GM23338 (cell line): ENCODE data around the gene GRIN3A.
A peak's percentile ranks its signal among the peaks of the same experiment; 100 is the strongest.

Experiments
- CREB1 ChIP-seq: fragments of 250-450 bp; sonication (Bioruptor Pico); IDR thresholded peaks from 2 replicates; pipeline ENCODE4 v1.5.0; 2020; ENCODE audit warnings: low read depth, mild to moderate bottlenecking, moderate library complexity
- EZH2 ChIP-seq: fragments of 200-600 bp; sonication (generic); IDR thresholded peaks from one replicate; pipeline ENCODE4 v1.8.0; 2017; ENCODE audit warnings: antibody characterized with exemption, mild to moderate bottlenecking, low read depth; ENCODE audit not compliant: unreplicated experiment
- EZH2phosphoT487 ChIP-seq: fragments of 200-600 bp; sonication (generic); IDR thresholded peaks from one replicate; pipeline ENCODE4 v1.8.1; 2018; ENCODE audit warnings: antibody characterized with exemption; ENCODE audit not compliant: unreplicated experiment
- JUNB ChIP-seq: IDR thresholded peaks from one replicate; pipeline ENCODE4 v1.6.1; 2016; ENCODE audit warnings: antibody characterized with exemption; ENCODE audit not compliant: unreplicated experiment
- NANOG ChIP-seq: IDR thresholded peaks from 2 replicates; pipeline ENCODE4 v1.6.1; 2016; ENCODE audit warnings: antibody characterized with exemption, borderline replicate concordance
- POLR2AphosphoS5 ChIP-seq: IDR thresholded peaks from 2 replicates; pipeline ENCODE4 v1.6.1; 2016; ENCODE audit warnings: antibody characterized with exemption, low read depth
- STAT1 ChIP-seq: IDR thresholded peaks from one replicate; pipeline ENCODE4 v1.6.1; 2016; ENCODE audit warnings: antibody characterized with exemption; ENCODE audit not compliant: unreplicated experiment
- ZNF114 ChIP-seq: fragments of 250-450 bp; sonication (Bioruptor Pico); IDR thresholded peaks from 2 replicates; pipeline ENCODE4 v1.5.0; 2020; ENCODE audit warnings: mild to moderate bottlenecking, moderate library complexity
- ZNF331 ChIP-seq: fragments of 250-450 bp; sonication (Bioruptor Pico); IDR thresholded peaks from 2 replicates; pipeline ENCODE4 v1.5.0; 2020; ENCODE audit warnings: low read depth, mild to moderate bottlenecking, moderate library complexity
- TF ChIP-seq, protein P1 (sequence below): IDR thresholded peaks from one replicate; pipeline ENCODE4 v1.6.1; 2018; ENCODE audit warnings: antibody characterized with exemption; ENCODE audit not compliant: unreplicated experiment
- TF ChIP-seq, protein P2 (sequence below), 2 experiments: fragments of 200-600 bp in 1 of 2; sonication (generic) in 1 of 2; conservative IDR thresholded peaks; 2 replicates each; pipeline versions ENCODE4 v1.5.1 to v1.6.1; 2016 to 2017; ENCODE audit warnings: antibody characterized with exemption in 2 of 2, low read depth in 2 of 2, mild to moderate bottlenecking in 2 of 2, moderate library complexity in 1 of 2
- TF ChIP-seq, protein P3 (sequence below): IDR thresholded peaks from 2 replicates; pipeline ENCODE4 v1.6.1; 2016; ENCODE audit warnings: antibody characterized with exemption
- TF ChIP-seq, protein P4 (sequence below): fragments of 250-450 bp; sonication (Bioruptor Pico); IDR thresholded peaks from 2 replicates; pipeline ENCODE4 v1.5.0; 2020; ENCODE audit warnings: mild to moderate bottlenecking, moderate library complexity

DNA sequence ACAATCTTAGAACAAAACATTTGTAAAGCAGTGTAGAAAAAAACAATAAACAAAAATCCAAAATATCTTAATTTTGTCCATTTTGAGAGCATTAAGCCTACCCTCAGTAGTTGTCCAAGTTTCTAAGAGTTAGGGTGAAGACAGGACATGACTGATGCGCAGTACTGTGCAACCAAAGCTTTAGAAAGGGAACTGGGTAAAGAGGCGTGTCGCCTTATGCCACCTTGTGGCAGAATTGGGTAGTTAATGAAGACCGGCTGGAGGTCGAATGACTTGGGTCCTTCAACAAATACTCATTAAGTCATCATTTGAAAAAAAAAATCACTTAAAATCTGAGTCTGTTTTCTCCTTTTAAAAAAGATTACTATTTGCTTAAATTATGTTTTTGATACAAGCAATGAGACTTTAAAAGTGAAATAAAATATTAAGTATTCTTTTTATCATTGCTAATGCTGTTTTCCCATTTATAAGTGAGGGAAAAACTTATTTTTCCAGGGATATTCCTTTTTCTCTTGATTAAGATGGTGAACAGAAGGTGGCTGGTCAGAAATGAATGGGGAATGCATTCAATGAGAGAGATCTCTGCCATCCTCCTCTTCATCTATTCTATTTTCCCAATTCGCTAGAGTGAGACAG lies 208.3 kb downstream of the GRIN3A start:
- TF ChIP-seq, protein P1, sequence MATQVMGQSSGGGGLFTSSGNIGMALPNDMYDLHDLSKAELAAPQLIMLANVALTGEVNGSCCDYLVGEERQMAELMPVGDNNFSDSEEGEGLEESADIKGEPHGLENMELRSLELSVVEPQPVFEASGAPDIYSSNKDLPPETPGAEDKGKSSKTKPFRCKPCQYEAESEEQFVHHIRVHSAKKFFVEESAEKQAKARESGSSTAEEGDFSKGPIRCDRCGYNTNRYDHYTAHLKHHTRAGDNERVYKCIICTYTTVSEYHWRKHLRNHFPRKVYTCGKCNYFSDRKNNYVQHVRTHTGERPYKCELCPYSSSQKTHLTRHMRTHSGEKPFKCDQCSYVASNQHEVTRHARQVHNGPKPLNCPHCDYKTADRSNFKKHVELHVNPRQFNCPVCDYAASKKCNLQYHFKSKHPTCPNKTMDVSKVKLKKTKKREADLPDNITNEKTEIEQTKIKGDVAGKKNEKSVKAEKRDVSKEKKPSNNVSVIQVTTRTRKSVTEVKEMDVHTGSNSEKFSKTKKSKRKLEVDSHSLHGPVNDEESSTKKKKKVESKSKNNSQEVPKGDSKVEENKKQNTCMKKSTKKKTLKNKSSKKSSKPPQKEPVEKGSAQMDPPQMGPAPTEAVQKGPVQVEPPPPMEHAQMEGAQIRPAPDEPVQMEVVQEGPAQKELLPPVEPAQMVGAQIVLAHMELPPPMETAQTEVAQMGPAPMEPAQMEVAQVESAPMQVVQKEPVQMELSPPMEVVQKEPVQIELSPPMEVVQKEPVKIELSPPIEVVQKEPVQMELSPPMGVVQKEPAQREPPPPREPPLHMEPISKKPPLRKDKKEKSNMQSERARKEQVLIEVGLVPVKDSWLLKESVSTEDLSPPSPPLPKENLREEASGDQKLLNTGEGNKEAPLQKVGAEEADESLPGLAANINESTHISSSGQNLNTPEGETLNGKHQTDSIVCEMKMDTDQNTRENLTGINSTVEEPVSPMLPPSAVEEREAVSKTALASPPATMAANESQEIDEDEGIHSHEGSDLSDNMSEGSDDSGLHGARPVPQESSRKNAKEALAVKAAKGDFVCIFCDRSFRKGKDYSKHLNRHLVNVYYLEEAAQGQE = no peak
- no peak for TF ChIP-seq POLR2AphosphoS5
- TF ChIP-seq, protein P2, sequence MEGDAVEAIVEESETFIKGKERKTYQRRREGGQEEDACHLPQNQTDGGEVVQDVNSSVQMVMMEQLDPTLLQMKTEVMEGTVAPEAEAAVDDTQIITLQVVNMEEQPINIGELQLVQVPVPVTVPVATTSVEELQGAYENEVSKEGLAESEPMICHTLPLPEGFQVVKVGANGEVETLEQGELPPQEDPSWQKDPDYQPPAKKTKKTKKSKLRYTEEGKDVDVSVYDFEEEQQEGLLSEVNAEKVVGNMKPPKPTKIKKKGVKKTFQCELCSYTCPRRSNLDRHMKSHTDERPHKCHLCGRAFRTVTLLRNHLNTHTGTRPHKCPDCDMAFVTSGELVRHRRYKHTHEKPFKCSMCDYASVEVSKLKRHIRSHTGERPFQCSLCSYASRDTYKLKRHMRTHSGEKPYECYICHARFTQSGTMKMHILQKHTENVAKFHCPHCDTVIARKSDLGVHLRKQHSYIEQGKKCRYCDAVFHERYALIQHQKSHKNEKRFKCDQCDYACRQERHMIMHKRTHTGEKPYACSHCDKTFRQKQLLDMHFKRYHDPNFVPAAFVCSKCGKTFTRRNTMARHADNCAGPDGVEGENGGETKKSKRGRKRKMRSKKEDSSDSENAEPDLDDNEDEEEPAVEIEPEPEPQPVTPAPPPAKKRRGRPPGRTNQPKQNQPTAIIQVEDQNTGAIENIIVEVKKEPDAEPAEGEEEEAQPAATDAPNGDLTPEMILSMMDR (conservative IDR thresholded peaks at IDR 0.05; ENCODE audit: low read depth in 2 of 2) = peak; percentile 94
- TF ChIP-seq, protein P3, sequence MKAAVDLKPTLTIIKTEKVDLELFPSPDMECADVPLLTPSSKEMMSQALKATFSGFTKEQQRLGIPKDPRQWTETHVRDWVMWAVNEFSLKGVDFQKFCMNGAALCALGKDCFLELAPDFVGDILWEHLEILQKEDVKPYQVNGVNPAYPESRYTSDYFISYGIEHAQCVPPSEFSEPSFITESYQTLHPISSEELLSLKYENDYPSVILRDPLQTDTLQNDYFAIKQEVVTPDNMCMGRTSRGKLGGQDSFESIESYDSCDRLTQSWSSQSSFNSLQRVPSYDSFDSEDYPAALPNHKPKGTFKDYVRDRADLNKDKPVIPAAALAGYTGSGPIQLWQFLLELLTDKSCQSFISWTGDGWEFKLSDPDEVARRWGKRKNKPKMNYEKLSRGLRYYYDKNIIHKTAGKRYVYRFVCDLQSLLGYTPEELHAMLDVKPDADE = no peak
- TF ChIP-seq NANOG = no peak
- TF ChIP-seq EZH2 = no peak
- TF ChIP-seq JUNB = no peak
- no peak for TF ChIP-seq ZNF114 (CRISPR knock-in tag)
- TF ChIP-seq EZH2phosphoT487 = no peak
- TF ChIP-seq CREB1 (CRISPR knock-in tag) = no peak
- TF ChIP-seq STAT1 = no peak
- TF ChIP-seq ZNF331 (CRISPR knock-in tag) = no peak
- TF ChIP-seq, protein P4, sequence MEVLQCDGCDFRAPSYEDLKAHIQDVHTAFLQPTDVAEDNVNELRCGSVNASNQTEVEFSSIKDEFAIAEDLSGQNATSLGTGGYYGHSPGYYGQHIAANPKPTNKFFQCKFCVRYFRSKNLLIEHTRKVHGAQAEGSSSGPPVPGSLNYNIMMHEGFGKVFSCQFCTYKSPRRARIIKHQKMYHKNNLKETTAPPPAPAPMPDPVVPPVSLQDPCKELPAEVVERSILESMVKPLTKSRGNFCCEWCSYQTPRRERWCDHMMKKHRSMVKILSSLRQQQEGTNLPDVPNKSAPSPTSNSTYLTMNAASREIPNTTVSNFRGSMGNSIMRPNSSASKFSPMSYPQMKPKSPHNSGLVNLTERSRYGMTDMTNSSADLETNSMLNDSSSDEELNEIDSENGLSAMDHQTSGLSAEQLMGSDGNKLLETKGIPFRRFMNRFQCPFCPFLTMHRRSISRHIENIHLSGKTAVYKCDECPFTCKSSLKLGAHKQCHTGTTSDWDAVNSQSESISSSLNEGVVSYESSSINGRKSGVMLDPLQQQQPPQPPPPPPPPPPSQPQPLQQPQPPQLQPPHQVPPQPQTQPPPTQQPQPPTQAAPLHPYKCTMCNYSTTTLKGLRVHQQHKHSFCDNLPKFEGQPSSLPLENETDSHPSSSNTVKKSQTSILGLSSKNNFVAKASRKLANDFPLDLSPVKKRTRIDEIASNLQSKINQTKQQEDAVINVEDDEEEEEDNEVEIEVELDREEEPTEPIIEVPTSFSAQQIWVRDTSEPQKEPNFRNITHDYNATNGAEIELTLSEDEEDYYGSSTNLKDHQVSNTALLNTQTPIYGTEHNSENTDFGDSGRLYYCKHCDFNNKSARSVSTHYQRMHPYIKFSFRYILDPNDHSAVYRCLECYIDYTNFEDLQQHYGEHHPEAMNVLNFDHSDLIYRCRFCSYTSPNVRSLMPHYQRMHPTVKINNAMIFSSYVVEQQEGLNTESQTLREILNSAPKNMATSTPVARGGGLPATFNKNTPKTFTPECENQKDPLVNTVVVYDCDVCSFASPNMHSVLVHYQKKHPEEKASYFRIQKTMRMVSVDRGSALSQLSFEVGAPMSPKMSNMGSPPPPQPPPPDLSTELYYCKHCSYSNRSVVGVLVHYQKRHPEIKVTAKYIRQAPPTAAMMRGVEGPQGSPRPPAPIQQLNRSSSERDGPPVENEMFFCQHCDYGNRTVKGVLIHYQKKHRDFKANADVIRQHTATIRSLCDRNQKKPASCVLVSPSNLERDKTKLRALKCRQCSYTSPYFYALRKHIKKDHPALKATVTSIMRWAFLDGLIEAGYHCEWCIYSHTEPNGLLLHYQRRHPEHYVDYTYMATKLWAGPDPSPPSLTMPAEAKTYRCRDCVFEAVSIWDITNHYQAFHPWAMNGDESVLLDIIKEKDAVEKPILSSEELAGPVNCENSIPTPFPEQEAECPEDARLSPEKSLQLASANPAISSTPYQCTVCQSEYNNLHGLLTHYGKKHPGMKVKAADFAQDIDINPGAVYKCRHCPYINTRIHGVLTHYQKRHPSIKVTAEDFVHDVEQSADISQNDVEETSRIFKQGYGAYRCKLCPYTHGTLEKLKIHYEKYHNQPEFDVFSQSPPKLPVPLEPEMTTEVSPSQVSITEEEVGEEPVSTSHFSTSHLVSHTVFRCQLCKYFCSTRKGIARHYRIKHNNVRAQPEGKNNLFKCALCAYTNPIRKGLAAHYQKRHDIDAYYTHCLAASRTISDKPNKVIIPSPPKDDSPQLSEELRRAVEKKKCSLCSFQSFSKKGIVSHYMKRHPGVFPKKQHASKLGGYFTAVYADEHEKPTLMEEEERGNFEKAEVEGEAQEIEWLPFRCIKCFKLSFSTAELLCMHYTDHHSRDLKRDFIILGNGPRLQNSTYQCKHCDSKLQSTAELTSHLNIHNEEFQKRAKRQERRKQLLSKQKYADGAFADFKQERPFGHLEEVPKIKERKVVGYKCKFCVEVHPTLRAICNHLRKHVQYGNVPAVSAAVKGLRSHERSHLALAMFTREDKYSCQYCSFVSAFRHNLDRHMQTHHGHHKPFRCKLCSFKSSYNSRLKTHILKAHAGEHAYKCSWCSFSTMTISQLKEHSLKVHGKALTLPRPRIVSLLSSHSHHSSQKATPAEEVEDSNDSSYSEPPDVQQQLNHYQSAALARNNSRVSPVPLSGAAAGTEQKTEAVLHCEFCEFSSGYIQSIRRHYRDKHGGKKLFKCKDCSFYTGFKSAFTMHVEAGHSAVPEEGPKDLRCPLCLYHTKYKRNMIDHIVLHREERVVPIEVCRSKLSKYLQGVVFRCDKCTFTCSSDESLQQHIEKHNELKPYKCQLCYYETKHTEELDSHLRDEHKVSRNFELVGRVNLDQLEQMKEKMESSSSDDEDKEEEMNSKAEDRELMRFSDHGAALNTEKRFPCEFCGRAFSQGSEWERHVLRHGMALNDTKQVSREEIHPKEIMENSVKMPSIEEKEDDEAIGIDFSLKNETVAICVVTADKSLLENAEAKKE (CRISPR knock-in tag) = no peak
